Erythroblast (primary cell): ENCODE measurements around the gene LRP5.

Experiments used
- DNase-seq, 2 experiments: peaks; one replicate each; lab custom pipeline; 2025; lab: John Stamatoyannopoulos, UW
- GATA1 ChIP-seq: IDR thresholded peaks from 2 replicates; pipeline ENCODE4 v1.6.1; 2011; ENCODE audit warnings: low read depth, mild to moderate bottlenecking, control low read depth, low read length, moderate library complexity
- POLR2A ChIP-seq: IDR thresholded peaks from 2 replicates; pipeline ENCODE4 v1.6.1; 2011; ENCODE audit warnings: mild to moderate bottlenecking, low read length

LRP5 gene

GRCh38 chr11:68312117-68312779, at the start of gene LRP5:
Gene LRP5, plus strand, starts transcription at chr11:68312591. Its CDS starts 124 bp downstream, at chr11:68312715.
- no peak for TF ChIP-seq GATA1
- no peak for TF ChIP-seq POLR2A
- DNase-seq = peak; percentile 56 to 69

- TF ChIP-seq POLR2A = no peak
- no peak for TF ChIP-seq GATA1
- no peak for DNase-seq
Measured at GRCh38 chr11:68263444-68264035, 48.9 kb upstream of the LRP5 start.

- DNase-seq = no peak
- TF ChIP-seq POLR2A (no peak), GATA1 (no peak)
Measured at GRCh38 chr11:68264244-68264643, 48.1 kb upstream of the LRP5 start.

- no peak for DNase-seq
- TF ChIP-seq GATA1 = no peak
Measured at GRCh38 chr11:68264741-68265540, 47.5 kb upstream of the LRP5 start.

- TF ChIP-seq GATA1 (no peak), POLR2A (no peak)
- DNase-seq = no peak
Measured at GRCh38 chr11:68266121-68266891, 46.1 kb upstream of the LRP5 start.

- peak; percentile 82 to 93 for DNase-seq
- TF ChIP-seq GATA1 = no peak
- no peak for TF ChIP-seq POLR2A
Measured at GRCh38 chr11:68266936-68267880, 45.2 kb upstream of the LRP5 start.

- DNase-seq = no peak
- TF ChIP-seq POLR2A (no peak), GATA1 (no peak)
Measured at GRCh38 chr11:68267881-68268240, 44.5 kb upstream of the LRP5 start.

- TF ChIP-seq POLR2A (no peak), GATA1 (no peak)
- DNase-seq = peak in 1 of 2 experiments; percentile 20
Measured at GRCh38 chr11:68269414-68270081, 42.8 kb upstream of the LRP5 start.

GRCh38 chr11:68270196-68271022, 42.0 kb upstream of the LRP5 start:
- no peak for DNase-seq
- TF ChIP-seq GATA1 = no peak
- no peak for TF ChIP-seq POLR2A

- peak; percentile 86 to 89 for DNase-seq
- no peak for TF ChIP-seq GATA1
Measured at GRCh38 chr11:68271023-68271780, 41.2 kb upstream of the LRP5 start.

GRCh38 chr11:68271781-68272608, 40.4 kb upstream of the LRP5 start, which contains the start of gene C11orf24:
Gene C11orf24, minus strand, starts transcription at chr11:68271973. Its CDS starts 8,206 bp downstream, at chr11:68263767.
- TF ChIP-seq POLR2A = peak; percentile 90
- no peak for TF ChIP-seq GATA1
- peak; percentile 97 to 99 for DNase-seq
